GM19455 (cell line): ENCODE data around the gene HOXD10.

Experiments
- ATAC-seq: cut with Tn5 transposase; IDR thresholded peaks from one replicate; pipeline ENCODE4 v1.9.1; 2021; ENCODE audit not compliant: unreplicated experiment

HOXD10 gene

GRCh38 chr2:176121190-176122051, 4.8 kb downstream of the HOXD10 start:
- no peak for ATAC-seq

GRCh38 chr2:176122052-176122682, 5.6 kb downstream of the HOXD10 start:
- ATAC-seq: no peak

- ATAC-seq: no peak
Measured at GRCh38 chr2:176122683-176123410, 6.3 kb downstream of the HOXD10 start, which contains the start of gene HOXD9. TSS of gene HOXD9 (plus strand) at chr2:176122719. CDS start at chr2:176122769, 50 bp downstream.

GRCh38 chr2:176123411-176124109, 7.0 kb downstream of the HOXD10 start:
- no peak for ATAC-seq

GRCh38 chr2:176124110-176124946, 7.8 kb downstream of the HOXD10 start:
- no peak for ATAC-seq

- no peak for ATAC-seq
Measured at GRCh38 chr2:176124947-176125771, 8.6 kb downstream of the HOXD10 start.

- no peak for ATAC-seq
Measured at GRCh38 chr2:176125772-176126054, 9.1 kb downstream of the HOXD10 start.

GRCh38 chr2:176126929-176127773, 10.6 kb downstream of the HOXD10 start:
- ATAC-seq: no peak

GRCh38 chr2:176127774-176128072, 11.1 kb downstream of the HOXD10 start:
- ATAC-seq: no peak

GRCh38 chr2:176128172-176128981, 11.8 kb downstream of the HOXD10 start:
- no peak for ATAC-seq

GRCh38 chr2:176128982-176129796, 12.6 kb downstream of the HOXD10 start, which contains the start of gene HOXD8:
TSS of gene HOXD8 (plus strand) at chr2:176129705. CDS start at chr2:176130367, 662 bp downstream.
- ATAC-seq: no peak

- no peak for ATAC-seq
Measured at GRCh38 chr2:176129813-176130146, 13.2 kb downstream of the HOXD10 start.

GRCh38 chr2:176130147-176130956, 13.8 kb downstream of the HOXD10 start:
- no peak for ATAC-seq

GRCh38 chr2:176130957-176131847, 14.6 kb downstream of the HOXD10 start:
- ATAC-seq: no peak

GRCh38 chr2:176131848-176132158, 15.2 kb downstream of the HOXD10 start:
- ATAC-seq: no peak
